DMS53 treated with DMSO at 0.1 percent for 48 hours (cell line): ENCODE data around the gene VWA1.
"Not testable (repeated sequence)": the region's sequence is repeated elsewhere in the genome, so short reads cannot be mapped to it uniquely, and the experiment has no call there.

Experiments used
- DNase-seq: peaks from one replicate; lab custom pipeline; 2025; ENCODE audit not compliant: unreplicated experiment; lab: John Stamatoyannopoulos, UW

The VWA1 gene

GRCh38 chr1:1402901-1403392 is 32.5 kb upstream of the VWA1 start:
- not testable (repeated sequence) for DNase-seq

- no peak for DNase-seq
Observed at GRCh38 chr1:1403653-1404052, 31.8 kb upstream of the VWA1 start.

GRCh38 chr1:1406101-1406820 is 29.2 kb upstream of the VWA1 start:
- no peak for DNase-seq

GRCh38 chr1:1406821-1407635 is 28.5 kb upstream of the VWA1 start, which contains the start of gene MRPL20:
Gene MRPL20 (minus strand): TSS chr1:1407293. CDS start chr1:1407217, 76 bp downstream.
- DNase-seq = peak; percentile 82

GRCh38 chr1:1407636-1408318 is 27.7 kb upstream of the VWA1 start:
- no peak for DNase-seq

- DNase-seq = not testable (repeated sequence)
Observed at GRCh38 chr1:1410238-1410637, 25.3 kb upstream of the VWA1 start.

GRCh38 chr1:1411626-1412025 is 23.9 kb upstream of the VWA1 start:
- DNase-seq = no peak

GRCh38 chr1:1412311-1412902 is 23.1 kb upstream of the VWA1 start:
- DNase-seq = not testable (repeated sequence)

- DNase-seq = no peak
Observed at GRCh38 chr1:1415751-1416150, 19.7 kb upstream of the VWA1 start.

- not testable (repeated sequence) for DNase-seq
Observed at GRCh38 chr1:1417396-1417795, 18.1 kb upstream of the VWA1 start.

GRCh38 chr1:1417825-1418463 is 17.5 kb upstream of the VWA1 start:
- not testable (repeated sequence) for DNase-seq

- no peak for DNase-seq
Observed at GRCh38 chr1:1418464-1419362, 16.8 kb upstream of the VWA1 start.

- DNase-seq = no peak
Observed at GRCh38 chr1:1419363-1419812, 16.1 kb upstream of the VWA1 start.

- DNase-seq = no peak
Observed at GRCh38 chr1:1419813-1420653, 15.5 kb upstream of the VWA1 start.

- no peak for DNase-seq
Observed at GRCh38 chr1:1420654-1421141, 14.8 kb upstream of the VWA1 start.

GRCh38 chr1:1421147-1421906 is 14.2 kb upstream of the VWA1 start, which contains the start of gene ANKRD65:
Gene ANKRD65 (minus strand): TSS chr1:1421276. CDS start chr1:1421005, 271 bp downstream.
- DNase-seq = peak; percentile 57

GRCh38 chr1:1421907-1422464 is 13.5 kb upstream of the VWA1 start:
- no peak for DNase-seq
